BJ (cell line): ENCODE measurements around the gene THSD7A. TPM values are rescaled to one million over a fixed set of nuclear protein-coding genes. Genes with fewer than 3 reads are reported as not detected.

Experiments
- CTCF ChIA-PET: fragments of 350-600 bp; formaldehyde crosslinking; extraction: SDS; loops from one replicate; lab custom pipeline; 2021; ENCODE audit warnings: antibody characterized with exemption, inconsistent platforms; lab: Yijun Ruan, JAX
- POLR2A ChIA-PET: fragments of 300-600 bp; sonication (Branson Sonifier 250); formaldehyde crosslinking; extraction: SDS; loops from one replicate; lab custom pipeline; 2021; ENCODE audit warnings: antibody characterized with exemption; lab: Charles Lee
- DNase-seq: peaks from one replicate; pipeline ENCODE4 v3.0.0-alpha.2; 2011; ENCODE audit warnings: low read depth
- H3K27me3 ChIP-seq: 2 replicates; pipeline ENCODE4 v1.6.0; 2011; ENCODE audit warnings: low read length; ENCODE audit not compliant: control insufficient read depth, insufficient read depth
- H3K36me3 ChIP-seq: 2 replicates; pipeline ENCODE4 v1.5.1; 2011; ENCODE audit warnings: low read length; ENCODE audit not compliant: control insufficient read depth, insufficient read depth
- H3K4me3 ChIP-seq: 2 replicates; pipeline ENCODE4 v1.5.1; 2011; ENCODE audit warnings: low read depth, mild to moderate bottlenecking, control low read depth, low read length
- polyA plus RNA-seq: library from polyadenylated mRNA; depleted of rRNA; stranded (reverse); fragments of >200 nt; gene quantifications from 2 replicates; pipeline ENCODE4 v1.2.3, GENCODE V29; 2011
- TF ChIP-seq, protein P1 (sequence below): IDR thresholded peaks from 2 replicates; pipeline ENCODE4 v1.5.1; 2011; ENCODE audit warnings: low read depth, mild to moderate bottlenecking, control low read depth, inconsistent platforms, low read length, moderate library complexity; ENCODE audit not compliant: insufficient read depth

Gene THSD7A
- polyA plus RNA-seq, 1 experiment: 0.02 TPM

DNA sequence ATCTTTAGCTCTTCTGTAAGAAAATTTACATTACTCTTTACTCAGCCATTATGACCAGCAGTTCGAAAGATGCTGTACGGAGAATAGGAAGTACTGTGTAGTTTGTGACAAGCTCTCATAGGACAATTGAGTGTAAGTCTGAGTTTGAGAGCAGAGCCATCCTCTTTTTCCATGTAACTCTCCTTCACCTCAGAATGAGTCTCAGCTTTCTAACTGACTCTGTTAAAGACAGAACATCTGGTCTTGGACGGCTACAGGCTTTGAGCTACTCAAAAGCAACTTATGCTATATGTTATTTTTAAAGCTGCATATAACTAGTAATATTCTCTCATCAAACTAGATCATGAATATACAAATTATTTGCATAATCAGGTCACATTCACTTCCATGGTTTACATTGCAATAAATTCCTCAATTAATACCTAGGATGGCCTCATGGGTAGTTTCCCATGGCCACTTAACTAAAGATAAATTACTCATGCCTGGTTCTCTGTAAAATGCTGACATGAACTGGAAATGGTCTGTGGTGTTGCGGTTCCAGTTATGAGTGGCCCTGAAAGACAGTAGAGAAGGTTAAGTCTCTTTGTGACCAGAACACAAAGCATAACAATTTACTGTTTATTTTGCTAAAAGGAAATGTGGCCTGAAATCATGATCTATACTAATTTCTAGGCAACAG, 499.7 kb downstream of the THSD7A start:
- POLR2A ChIA-PET: no interaction called here
- TF ChIP-seq, protein P1, sequence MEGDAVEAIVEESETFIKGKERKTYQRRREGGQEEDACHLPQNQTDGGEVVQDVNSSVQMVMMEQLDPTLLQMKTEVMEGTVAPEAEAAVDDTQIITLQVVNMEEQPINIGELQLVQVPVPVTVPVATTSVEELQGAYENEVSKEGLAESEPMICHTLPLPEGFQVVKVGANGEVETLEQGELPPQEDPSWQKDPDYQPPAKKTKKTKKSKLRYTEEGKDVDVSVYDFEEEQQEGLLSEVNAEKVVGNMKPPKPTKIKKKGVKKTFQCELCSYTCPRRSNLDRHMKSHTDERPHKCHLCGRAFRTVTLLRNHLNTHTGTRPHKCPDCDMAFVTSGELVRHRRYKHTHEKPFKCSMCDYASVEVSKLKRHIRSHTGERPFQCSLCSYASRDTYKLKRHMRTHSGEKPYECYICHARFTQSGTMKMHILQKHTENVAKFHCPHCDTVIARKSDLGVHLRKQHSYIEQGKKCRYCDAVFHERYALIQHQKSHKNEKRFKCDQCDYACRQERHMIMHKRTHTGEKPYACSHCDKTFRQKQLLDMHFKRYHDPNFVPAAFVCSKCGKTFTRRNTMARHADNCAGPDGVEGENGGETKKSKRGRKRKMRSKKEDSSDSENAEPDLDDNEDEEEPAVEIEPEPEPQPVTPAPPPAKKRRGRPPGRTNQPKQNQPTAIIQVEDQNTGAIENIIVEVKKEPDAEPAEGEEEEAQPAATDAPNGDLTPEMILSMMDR: no peak
- CTCF ChIA-PET: no interaction called here
- Histone ChIP-seq H3K4me3 (no peak overlapping the region), H3K27me3 (no peaks in the 10 kb centered on the region), H3K36me3 (no peaks in the 10 kb centered on the region)
- DNase-seq: no peak

DNA sequence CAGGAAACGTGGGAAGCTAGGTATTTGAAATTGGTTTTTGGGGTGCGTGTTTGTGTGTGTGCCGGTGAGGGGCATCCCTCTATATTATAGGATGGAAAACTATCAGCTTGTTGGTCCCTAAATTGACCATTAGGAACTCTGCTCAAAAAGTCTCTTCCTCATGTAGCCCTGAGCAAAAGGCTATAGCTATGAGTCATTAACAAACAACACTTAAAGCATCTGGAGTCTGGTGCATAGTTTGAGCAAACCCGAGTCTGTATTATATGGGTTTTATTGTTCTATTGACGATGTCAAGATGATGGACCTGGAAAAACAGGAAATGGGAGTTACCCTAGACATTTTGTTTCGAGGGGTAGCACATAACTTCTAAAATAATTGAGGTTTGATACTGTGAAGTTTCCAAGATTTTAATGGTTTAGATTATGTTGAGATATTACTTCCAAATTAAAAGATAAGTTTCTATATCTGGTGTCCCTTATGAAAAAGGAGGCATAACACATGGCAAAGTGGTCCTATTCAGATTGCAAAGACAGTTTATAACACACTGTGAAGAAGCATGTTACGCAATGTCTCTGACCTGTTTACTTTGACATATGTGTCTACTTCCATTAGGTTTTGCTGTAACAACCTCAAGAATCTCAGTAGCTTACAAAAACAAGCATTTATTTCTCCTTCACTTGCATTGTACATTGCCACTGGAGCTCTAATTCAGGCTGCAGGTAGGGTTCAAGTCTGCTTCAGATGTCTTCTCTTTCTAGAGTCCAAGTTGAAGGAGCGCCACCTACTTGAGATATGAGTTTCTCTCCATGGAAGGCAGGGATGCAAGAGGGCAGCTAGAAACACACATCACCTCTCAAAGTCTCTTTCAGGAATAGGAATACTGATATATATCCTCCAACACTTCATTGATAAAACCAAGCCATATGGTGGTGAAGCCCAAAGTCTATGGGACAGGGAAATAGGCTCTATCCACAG, 500.6 kb downstream of the THSD7A start:
- DNase-seq: no peak
- Histone ChIP-seq H3K36me3 (no peaks in the 10 kb centered on the region), H3K27me3 (no peaks in the 10 kb centered on the region), H3K4me3 (no peak overlapping the region)
- TF ChIP-seq, protein P1: no peak
- POLR2A ChIA-PET: no interaction called here
- CTCF ChIA-PET: no interaction called here

DNA sequence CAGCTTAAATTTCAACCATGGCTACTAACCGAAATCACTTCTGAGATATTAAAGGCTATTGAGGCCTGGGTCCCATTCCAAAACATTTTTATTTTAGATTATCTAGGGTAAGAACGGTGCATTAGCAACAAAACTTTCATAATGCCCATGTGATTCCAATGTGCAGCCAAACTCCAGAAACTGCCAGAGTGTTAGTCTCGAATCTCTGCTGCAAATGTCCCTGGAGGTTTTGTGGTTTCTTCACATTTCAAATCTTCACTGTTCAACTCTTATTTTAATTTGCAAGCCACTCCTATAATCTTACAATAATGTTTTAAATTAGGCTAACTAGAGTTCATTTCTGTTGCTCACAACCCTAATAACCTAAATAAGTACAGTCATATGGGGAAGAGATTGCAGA, 501.3 kb downstream of the THSD7A start:
- DNase-seq: no peak
- Histone ChIP-seq H3K27me3 (no peaks in the 10 kb centered on the region), H3K36me3 (no peaks in the 10 kb centered on the region), H3K4me3 (no peak overlapping the region)
- CTCF ChIA-PET: no interaction called here
- TF ChIP-seq, protein P1: no peak
- POLR2A ChIA-PET: no interaction called here

DNA sequence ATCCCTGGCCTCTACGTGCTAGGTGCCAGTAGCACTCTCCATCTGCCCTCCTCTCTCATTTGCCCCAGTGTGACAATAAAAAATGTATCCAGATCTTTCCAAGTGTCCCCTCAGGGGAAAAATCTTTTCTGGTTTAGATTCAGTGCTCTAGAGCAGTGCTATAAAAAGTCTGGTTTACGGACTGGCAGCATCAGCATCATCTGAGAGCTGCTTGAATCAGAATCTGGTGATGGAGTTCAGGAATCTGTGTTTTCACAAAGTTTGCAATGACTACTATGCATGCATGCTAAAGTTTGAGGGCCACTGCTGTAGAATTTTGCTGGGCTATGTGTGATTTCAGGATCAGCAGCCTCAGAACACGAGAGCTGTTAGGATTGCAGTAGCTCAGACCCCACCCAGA, 501.8 kb downstream of the THSD7A start:
- no peak for DNase-seq
- TF ChIP-seq, protein P1: no peak
- H3K36me3 ChIP-seq: no peaks in the 10 kb centered on the region
- H3K27me3 ChIP-seq: no peaks in the 10 kb centered on the region
- POLR2A ChIA-PET: no interaction called here
- CTCF ChIA-PET: no interaction called here
- H3K4me3 ChIP-seq: no peak overlapping the region

DNA sequence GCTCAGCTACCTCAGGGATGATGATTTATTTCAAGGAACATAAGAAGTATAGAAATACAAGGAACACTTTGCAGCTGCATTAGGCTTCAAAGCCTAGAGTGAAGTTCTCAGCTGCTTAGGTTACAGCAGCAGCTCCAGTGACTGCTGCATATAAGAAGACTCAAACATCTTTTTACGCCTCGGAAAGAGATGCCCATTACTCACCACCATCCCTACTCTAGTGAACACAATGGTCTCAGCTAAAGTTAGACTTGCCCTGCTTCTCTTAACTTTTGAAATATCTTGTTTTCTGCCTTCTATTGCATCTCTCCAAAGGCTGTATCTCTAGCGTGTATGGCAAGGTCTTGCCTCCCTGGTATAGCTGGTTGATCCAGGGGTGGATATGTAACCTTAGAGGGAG, 502.4 kb downstream of the THSD7A start:
- H3K4me3 ChIP-seq: no peak overlapping the region
- POLR2A ChIA-PET: no interaction called here
- no peak for DNase-seq
- TF ChIP-seq, protein P1: no peak
- no peaks in the 10 kb centered on the region for H3K36me3 ChIP-seq
- H3K27me3 ChIP-seq: no peaks in the 10 kb centered on the region
- CTCF ChIA-PET: interaction anchor here (1.2 kb wide), 1 partner anchor 13 kb away, joined by 3 read pairs; no protein-coding TSS in a partner anchor
